Prostate gland (tissue), 2 donors: ENCODE data around the gene TRDMT1. TPM values are rescaled to one million over a fixed set of nuclear protein-coding genes. Genes with fewer than 3 reads are reported as not detected.

ENCODE experiments used
- DNase-seq: peaks from one replicate; pipeline ENCODE4 v3.0.0-alpha.2; 2019; ENCODE audit warnings: low spot score
- H3K27ac ChIP-seq, 2 donors: fragments of 200-600 bp; sonication (generic); 2 replicates each; pipeline ENCODE4 v1.5.1; 2017 to 2019
- H3K27me3 ChIP-seq: fragments of 200-600 bp; sonication (generic); replicated peaks from 2 replicates; pipeline ENCODE4 v1.5.1; 2019; ENCODE audit not compliant: insufficient read depth
- H3K36me3 ChIP-seq, 2 donors: fragments of 200-600 bp; sonication (generic); 1 replicate in 1 of 2; 2 replicates in 1 of 2; pipeline versions ENCODE4 v1.5.1 to v1.8.1; 2017 to 2019
- H3K4me1 ChIP-seq: fragments of 200-600 bp; sonication (generic); replicated peaks from 2 replicates; pipeline ENCODE4 v1.5.1; 2019
- H3K4me3 ChIP-seq, 2 donors: fragments of 200-600 bp; sonication (generic); 2 replicates each; pipeline ENCODE4 v1.5.1; 2017 to 2019
- H3K9me3 ChIP-seq: fragments of 200-600 bp; sonication (generic); 2 replicates; pipeline ENCODE4 v1.5.1; 2017
- POLR2A ChIP-seq: fragments of 450-650 bp; IDR thresholded peaks from one replicate; pipeline ENCODE4 v1.6.1; 2016; ENCODE audit warnings: antibody characterized with exemption, mild to moderate bottlenecking
- POLR2AphosphoS5 ChIP-seq: sonication (generic); formaldehyde crosslinking; IDR thresholded peaks from one replicate; pipeline ENCODE4 v1.6.1; 2017; ENCODE audit warnings: antibody characterized with exemption
- WGBS: methylation state at CpG from one replicate; pipeline ENCODE4 v1.1.5; 2018; 5-methylcytosine and 5-hydroxymethylcytosine counted together
- intact Hi-C: fragments of 100-400 bp; cut with DNase I; formaldehyde crosslinking; loops from one replicate; pipeline ENCODE4 v1.14.2; 2022
- total RNA-seq, 2 donors: library from RNA; depleted of rRNA; stranded (reverse); fragments of >200 nt; gene quantifications; one replicate each; pipeline ENCODE4 v1.1.0, GENCODE V29; 2016
- TF ChIP-seq, protein P1 (sequence below), 4 experiments: fragments of 200-600 bp in 2 of 4; fragments of 450-650 bp in 2 of 4; sonication (generic) in 2 of 4; IDR thresholded peaks; 1 replicate in 3 of 4; 2 replicates in 1 of 4; pipeline ENCODE4 v1.5.1; 2016 to 2019; ENCODE audit warnings: antibody characterized with exemption in 4 of 4, mild to moderate bottlenecking in 2 of 4, moderate library complexity in 2 of 4

TRDMT1 gene
- total RNA-seq, 2 donors from 2014 or later, result 6.5 to 9.9 TPM

DNA sequence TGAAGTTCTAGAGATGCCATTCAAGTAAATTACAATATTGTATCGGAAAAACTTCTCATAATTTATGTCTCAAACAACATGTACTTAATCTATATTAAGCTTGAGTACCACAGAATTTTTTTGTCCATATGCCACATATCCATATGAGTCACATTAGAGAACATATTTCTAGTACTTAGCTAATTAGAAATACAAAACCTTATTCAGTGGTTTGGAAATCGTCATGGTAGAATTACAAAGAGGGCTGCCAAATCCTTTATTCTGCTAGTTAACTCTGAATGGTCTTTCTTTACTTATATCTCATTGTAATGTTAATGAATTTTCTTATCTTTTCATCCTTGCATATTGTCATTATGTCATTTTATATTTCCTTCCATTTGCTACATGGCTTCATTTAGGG is 17.6 kb upstream of the TRDMT1 start:
- no peak for DNase-seq
- TF ChIP-seq POLR2A, result no peak
- TF ChIP-seq POLR2AphosphoS5, result no peak
- TF ChIP-seq, protein P1, sequence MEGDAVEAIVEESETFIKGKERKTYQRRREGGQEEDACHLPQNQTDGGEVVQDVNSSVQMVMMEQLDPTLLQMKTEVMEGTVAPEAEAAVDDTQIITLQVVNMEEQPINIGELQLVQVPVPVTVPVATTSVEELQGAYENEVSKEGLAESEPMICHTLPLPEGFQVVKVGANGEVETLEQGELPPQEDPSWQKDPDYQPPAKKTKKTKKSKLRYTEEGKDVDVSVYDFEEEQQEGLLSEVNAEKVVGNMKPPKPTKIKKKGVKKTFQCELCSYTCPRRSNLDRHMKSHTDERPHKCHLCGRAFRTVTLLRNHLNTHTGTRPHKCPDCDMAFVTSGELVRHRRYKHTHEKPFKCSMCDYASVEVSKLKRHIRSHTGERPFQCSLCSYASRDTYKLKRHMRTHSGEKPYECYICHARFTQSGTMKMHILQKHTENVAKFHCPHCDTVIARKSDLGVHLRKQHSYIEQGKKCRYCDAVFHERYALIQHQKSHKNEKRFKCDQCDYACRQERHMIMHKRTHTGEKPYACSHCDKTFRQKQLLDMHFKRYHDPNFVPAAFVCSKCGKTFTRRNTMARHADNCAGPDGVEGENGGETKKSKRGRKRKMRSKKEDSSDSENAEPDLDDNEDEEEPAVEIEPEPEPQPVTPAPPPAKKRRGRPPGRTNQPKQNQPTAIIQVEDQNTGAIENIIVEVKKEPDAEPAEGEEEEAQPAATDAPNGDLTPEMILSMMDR (IDR thresholded peaks at IDR 0.05), result no peak
- H3K4me3 ChIP-seq, result no peak overlapping the region
- no peaks in the 10 kb centered on the region for H3K9me3 ChIP-seq
- no peaks in the 10 kb centered on the region for H3K27me3 ChIP-seq
- no peaks in the 10 kb centered on the region for H3K4me1 ChIP-seq
- 81% methylated on average over 2 of the region's 2 CpGs for WGBS
- intact Hi-C loops, result no loop called here
- H3K27ac ChIP-seq, result no peak overlapping the region
- H3K36me3 ChIP-seq, result no peaks in the 10 kb centered on the region

DNA sequence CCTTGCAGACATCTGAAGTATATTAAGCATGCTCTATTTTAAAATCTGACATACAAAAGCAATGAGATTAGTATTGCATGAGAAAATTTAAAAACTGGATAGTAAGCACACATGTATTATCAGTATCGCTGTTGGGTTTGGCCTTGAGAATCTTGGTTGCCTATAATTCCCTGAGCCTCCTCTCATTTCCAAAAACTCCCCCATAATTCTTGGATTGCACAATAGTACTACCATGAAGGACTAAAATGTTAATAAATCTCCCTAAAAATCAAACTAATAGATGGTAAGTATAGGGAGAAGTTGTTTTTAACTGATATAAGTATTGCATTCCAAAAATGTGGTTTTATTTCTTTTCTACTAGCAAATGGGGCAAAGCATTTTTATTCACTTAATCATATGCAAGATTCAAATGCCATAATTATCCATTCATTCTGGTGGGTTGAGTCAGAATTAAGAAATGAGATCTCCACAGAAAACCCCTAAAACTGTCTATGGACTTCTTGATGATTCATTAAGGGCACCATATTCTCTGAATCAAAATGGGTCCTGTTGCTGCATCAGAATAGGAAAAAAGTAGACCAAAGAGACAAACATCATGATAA is 16.3 kb upstream of the TRDMT1 start:
- Histone ChIP-seq H3K4me3 (no peak overlapping the region), H3K9me3 (no peaks in the 10 kb centered on the region), H3K27ac (no peak overlapping the region), H3K27me3 (no peaks in the 10 kb centered on the region), H3K36me3 (no peaks in the 10 kb centered on the region), H3K4me1 (no peaks in the 10 kb centered on the region)
- intact Hi-C loops, result no loop called here
- TF ChIP-seq POLR2AphosphoS5 (no peak), POLR2A (no peak)
- TF ChIP-seq, protein P1 (IDR thresholded peaks at IDR 0.05), result no peak
- 98% methylated on average over 1 of the region's 1 CpG for WGBS
- DNase-seq, result no peak

DNA sequence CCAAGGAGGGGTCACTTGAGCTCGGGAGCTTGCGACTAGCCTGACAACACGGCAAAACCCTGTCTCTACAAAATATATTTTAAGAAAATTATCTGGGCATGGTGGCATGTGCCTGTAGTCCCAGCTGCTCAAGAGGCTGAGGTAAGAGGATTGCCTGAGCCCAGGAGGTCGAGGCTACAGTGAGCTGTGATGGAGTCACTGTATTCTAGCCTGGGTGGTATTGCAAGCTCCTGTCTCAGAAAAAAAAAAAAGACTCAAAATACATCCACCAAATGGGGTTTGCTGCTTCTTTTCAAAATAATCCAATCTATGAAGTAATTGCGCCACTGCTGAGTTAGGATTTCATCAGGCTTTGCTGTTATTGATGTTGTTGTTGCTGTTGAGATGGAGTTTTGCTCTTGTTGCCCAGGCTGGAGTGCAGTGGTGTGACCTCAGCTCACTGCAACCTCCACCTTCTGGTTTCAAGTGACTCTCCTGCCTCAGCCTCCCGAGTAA is 15.5 kb upstream of the TRDMT1 start:
- H3K27ac ChIP-seq, result no peak overlapping the region
- TF ChIP-seq POLR2A (no peak), POLR2AphosphoS5 (no peak)
- TF ChIP-seq, protein P1 (IDR thresholded peaks at IDR 0.05), result no peak
- WGBS, result 91% methylated on average over 6 of the region's 6 CpGs

DNA sequence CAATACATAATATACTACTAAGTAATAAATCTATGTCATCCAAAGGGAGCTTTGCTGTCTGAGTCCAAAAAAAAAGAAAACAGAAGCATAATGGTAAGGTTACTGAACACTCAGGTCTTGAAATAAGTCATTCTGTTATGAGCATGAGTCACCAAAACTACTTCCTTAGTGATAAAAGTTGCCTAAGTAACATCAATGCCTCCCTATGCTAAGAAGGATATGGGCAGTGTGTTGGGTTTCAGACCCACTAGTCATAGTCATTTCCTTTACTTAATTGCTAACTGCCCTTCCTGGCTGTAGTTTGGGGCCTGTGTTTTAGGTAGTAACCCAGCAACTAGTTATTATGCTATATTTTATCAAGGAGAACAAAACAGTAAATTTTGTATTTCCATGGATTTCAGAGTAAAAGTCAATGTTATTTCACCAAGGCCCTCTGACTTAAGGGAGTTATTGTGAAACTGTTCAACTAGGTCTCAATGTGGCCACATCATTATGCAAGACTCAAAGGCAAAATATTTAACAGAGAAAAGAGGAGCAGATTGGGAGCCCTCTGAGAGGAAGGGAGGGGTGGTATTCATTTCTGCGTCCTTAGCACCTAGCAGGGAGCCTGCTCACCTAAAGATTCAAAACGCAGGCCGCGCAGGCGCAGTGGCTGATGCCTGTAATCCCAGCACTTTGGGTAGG is 14.9 kb upstream of the TRDMT1 start:
- 90% methylated on average over 5 of the region's 5 CpGs for WGBS
- H3K4me3 ChIP-seq, result no peak overlapping the region
- no peaks in the 10 kb centered on the region for H3K27me3 ChIP-seq
- H3K36me3 ChIP-seq, result no peaks in the 10 kb centered on the region
- no peak for DNase-seq
- H3K9me3 ChIP-seq, result no peaks in the 10 kb centered on the region
- intact Hi-C loops, result no loop called here
- TF ChIP-seq, protein P1 (IDR thresholded peaks at IDR 0.05), result no peak
- TF ChIP-seq POLR2A, result no peak
- TF ChIP-seq POLR2AphosphoS5, result no peak
- no peak overlapping the region for H3K27ac ChIP-seq
- no peaks in the 10 kb centered on the region for H3K4me1 ChIP-seq

More for the DNA sequence above, 15.5 kb upstream of the TRDMT1 start:
- H3K36me3 ChIP-seq, result no peaks in the 10 kb centered on the region
- intact Hi-C loops, result no loop called here
- no peaks in the 10 kb centered on the region for H3K9me3 ChIP-seq
- H3K27me3 ChIP-seq, result no peaks in the 10 kb centered on the region
- DNase-seq, result no peak
- H3K4me1 ChIP-seq, result no peaks in the 10 kb centered on the region
- no peak overlapping the region for H3K4me3 ChIP-seq

DNA sequence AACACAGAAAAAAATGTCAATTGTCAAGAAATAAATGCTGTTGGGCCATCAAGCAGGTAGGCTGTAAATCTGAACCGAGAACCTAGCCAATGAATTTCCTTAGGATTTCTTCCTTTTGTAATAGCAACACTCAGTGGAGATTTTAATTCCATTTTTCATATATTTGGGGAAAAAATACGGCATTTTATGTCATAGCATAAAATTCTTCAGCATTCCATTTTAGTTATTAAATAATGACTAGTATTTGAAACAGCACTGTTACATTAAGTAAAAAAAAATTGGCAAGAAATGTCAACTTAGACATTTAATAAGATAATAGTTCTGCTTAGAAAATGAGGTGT is 14.3 kb upstream of the TRDMT1 start:
- H3K4me3 ChIP-seq, result no peak overlapping the region
- H3K4me1 ChIP-seq, result no peaks in the 10 kb centered on the region
- no peaks in the 10 kb centered on the region for H3K27me3 ChIP-seq
- H3K36me3 ChIP-seq, result no peaks in the 10 kb centered on the region
- 93% methylated on average over 2 of the region's 2 CpGs for WGBS
- intact Hi-C loops, result no loop called here
- TF ChIP-seq, protein P1 (IDR thresholded peaks at IDR 0.05), result no peak
- TF ChIP-seq POLR2A, result no peak
- TF ChIP-seq POLR2AphosphoS5, result no peak
- H3K9me3 ChIP-seq, result no peaks in the 10 kb centered on the region
- no peak for DNase-seq
- no peak overlapping the region for H3K27ac ChIP-seq
